D341Med (cell line): ENCODE measurements around the gene WDR45B.
A peak's percentile ranks its signal among the peaks of the same experiment; 100 is the strongest.

ENCODE experiments used
- DNase-seq: peaks from one replicate; pipeline ENCODE4 v3.0.0; 2012; ENCODE audit warnings: low spot score

Gene WDR45B

GRCh38 chr17:82677353-82677925, 29.2 kb upstream of the WDR45B start:
- peak; percentile 40 for DNase-seq

DNA sequence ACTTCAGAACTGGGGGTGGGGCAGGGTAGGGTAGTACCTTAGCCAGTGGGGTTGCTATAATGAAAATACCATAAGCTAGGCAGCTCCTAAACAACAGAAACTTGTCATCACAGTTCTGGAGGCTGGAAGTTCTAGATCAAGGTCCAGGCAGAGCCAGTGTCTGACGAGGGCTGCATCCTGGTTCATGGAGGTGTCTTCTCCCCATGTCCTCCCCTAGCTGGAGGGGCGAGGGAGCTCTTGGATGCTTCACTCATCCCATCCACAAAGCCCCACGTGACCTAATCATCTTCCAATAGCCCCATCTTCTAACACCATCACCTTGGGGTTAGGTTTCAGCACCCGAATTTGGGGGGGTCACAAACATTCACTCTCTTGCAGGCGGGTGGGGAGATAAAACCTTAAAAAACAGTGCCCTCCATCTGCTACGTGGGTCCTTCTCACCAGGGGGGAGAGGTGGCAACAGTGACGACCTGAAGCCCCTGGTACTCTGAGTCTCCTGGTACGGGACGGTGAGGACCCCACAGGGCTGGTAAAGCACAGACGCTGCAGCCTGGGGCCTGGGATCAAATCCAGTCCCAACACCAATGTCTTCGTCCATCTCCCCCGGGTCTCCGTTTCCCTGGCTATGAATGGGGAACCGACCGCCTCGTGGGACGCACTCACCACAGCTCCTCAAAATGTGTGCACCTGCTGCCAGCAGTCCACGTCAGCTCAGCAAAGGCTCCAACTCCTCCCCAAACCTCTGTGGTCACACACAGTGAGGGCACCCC, 27.4 kb upstream of the WDR45B start:
- peak; percentile 24 for DNase-seq

GRCh38 chr17:82674656-82675475, 26.6 kb upstream of the WDR45B start:
- DNase-seq = peak; percentile 33

- peak; percentile 21 for DNase-seq
Measured at GRCh38 chr17:82670661-82671450, 22.6 kb upstream of the WDR45B start.

DNA sequence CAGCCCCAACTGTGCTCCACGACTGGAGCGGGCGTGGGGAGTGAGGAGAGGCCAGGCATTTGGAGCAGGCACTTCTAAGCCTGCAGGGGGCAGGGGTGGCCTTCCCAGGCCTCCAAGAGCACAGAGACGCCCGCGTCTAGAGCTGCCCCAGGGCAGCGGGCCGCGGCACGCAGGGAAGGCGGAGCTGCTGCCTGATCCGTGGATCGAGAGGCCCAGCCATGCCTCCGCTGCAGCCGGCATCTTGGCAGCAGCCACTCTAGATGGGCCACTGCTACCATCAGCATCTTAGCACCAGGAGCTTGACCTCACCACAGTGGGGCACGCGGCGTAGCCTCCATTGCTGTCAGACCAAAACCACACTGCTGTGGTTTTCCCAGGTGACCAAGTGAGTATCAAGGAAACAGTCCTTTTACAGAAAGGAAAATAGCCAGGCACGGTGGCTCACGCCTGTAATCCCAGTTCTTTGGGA, 20.4 kb upstream of the WDR45B start:
- peak; percentile 96 for DNase-seq

GRCh38 chr17:82668024-82668630, 19.9 kb upstream of the WDR45B start:
- no peak for DNase-seq

GRCh38 chr17:82667668-82668000, 19.4 kb upstream of the WDR45B start:
- DNase-seq = no peak

GRCh38 chr17:82666931-82667667, 18.9 kb upstream of the WDR45B start:
- no peak for DNase-seq

GRCh38 chr17:82665891-82666290, 17.6 kb upstream of the WDR45B start:
- no peak for DNase-seq

- DNase-seq = no peak
Measured at GRCh38 chr17:82665217-82665616, 17.0 kb upstream of the WDR45B start.

DNA sequence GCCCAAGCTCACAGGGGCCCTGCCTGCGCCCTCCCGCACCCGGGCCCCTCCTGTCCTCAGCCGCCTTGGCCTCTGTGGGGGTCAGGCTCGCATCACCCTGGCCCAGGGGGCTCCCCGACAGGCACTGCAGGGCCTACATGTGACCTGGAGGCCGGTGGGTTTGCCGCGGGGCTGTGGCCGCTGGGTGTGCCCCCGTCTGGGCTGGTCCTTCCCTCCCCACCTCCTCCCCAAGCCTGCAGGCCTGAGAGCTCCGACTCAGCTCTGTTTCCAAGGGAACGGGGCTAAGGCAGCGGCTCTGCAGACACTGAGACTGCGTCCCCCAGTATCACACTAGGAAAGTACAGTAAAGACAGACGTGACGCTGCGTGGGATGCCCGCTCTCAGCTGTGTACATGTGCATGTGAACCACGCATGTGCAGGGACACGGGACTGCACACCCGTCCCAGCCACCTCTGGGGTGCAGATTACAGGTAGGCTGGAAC, 16.5 kb upstream of the WDR45B start:
- no peak for DNase-seq

DNA sequence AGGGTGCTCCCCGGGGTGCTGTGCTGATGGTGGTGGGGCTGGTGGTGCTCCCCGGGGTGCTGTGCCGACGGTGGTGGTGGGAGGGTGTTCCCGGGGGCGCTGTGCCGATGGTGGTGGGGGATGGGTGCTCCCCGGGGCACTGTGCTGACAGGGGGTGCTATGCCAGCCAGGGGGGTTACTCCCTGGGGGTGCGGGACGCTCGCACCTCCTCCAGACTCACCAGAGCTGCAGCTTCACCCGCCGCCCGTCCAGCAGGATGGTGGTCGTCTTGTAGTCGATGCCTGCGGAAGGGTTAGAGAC, 16.0 kb upstream of the WDR45B start:
- DNase-seq = no peak

- no peak for DNase-seq
Measured at GRCh38 chr17:82663381-82664275, 15.4 kb upstream of the WDR45B start.

GRCh38 chr17:82662711-82663261, 14.5 kb upstream of the WDR45B start:
- DNase-seq = no peak

- DNase-seq = no peak
Measured at GRCh38 chr17:82661717-82662683, 13.8 kb upstream of the WDR45B start.

- DNase-seq = no peak
Measured at GRCh38 chr17:82659886-82660285, 11.6 kb upstream of the WDR45B start.

DNA sequence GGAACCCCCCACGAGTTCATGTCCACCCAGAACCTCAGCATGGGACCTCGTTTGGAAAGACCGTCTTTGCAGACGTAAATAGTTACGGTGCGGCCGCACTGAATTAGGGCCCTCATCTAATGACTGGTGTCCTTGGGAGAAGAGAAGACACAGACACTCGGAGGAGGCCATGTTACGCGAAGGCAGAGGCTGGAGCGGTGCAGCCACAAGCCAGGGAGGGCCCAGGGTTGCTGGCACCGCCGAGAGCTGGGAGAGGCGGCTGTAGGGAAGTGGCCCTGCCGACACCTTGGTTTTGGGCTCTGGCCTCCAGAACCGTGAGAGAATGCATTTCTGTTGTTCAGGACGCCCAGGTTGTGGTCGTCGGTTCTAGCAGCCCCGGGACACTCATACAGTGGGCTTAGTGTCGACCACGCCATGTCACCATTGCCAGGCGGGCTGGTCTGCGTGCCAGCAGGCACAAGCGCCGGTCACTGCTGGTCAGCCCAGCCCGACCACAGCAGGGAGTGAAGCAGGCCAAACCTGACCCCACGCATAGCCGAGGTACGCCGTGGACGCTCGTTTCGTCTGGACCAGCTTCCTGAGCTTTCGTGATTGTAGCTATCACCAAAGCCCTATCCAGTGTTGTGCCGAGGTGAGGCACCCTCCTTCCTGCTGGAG, 10.7 kb upstream of the WDR45B start:
- DNase-seq = no peak

- DNase-seq = no peak
Measured at GRCh38 chr17:82658331-82658730, 10.1 kb upstream of the WDR45B start.
